K562 (cell line): Measurements from ENCODE around the gene LONRF3. TPM values are rescaled to one million over a fixed set of nuclear protein-coding genes. Genes with fewer than 3 reads are reported as not detected.

Experiments
- CEBPB ChIP-seq: fragments of 450-650 bp; IDR thresholded peaks from 2 replicates; pipeline ENCODE4 v1.6.1; 2016; ENCODE audit warnings: missing genetic modification characterization, missing compliant biosample characterization
- CEBPG ChIP-seq, 3 experiments: fragments of 200-800 bp in 1 of 3; sonication (Bioruptor generic) in 1 of 3; sonication (generic) in 1 of 3; formaldehyde crosslinking in 1 of 3; IDR thresholded peaks in 2 of 3; conservative IDR thresholded peaks in 1 of 3; 2 replicates each; pipeline versions ENCODE4 v1.6.1 to v1.8.0; 2016 to 2022; ENCODE audit warnings: missing compliant biosample characterization in 2 of 3, missing genetic modification characterization in 2 of 3, mild to moderate bottlenecking in 1 of 3, missing genetic modification reagents in 1 of 3
- EGR1 ChIP-seq: fragments of 450-650 bp; conservative IDR thresholded peaks from 2 replicates; pipeline ENCODE4 v1.6.1; 2017; ENCODE audit warnings: mild to moderate bottlenecking
- ELF1 ChIP-seq: fragments of 200-800 bp; sonication (Bioruptor generic); IDR thresholded peaks from 2 replicates; pipeline ENCODE4 v1.6.1; 2016; ENCODE audit warnings: missing genetic modification characterization, missing compliant biosample characterization
- FOXA1 ChIP-seq: fragments of 450-650 bp; IDR thresholded peaks from 2 replicates; pipeline ENCODE4 v1.6.1; 2016; ENCODE audit warnings: mild to moderate bottlenecking, borderline replicate concordance
- GABPA ChIP-seq: fragments of 200-800 bp; sonication (Bioruptor generic); conservative IDR thresholded peaks from 2 replicates; pipeline ENCODE4 v1.6.1; 2016; ENCODE audit warnings: low read depth, missing genetic modification characterization, missing compliant biosample characterization
- HDAC3 ChIP-seq: fragments of 450-650 bp; IDR thresholded peaks from 2 replicates; pipeline ENCODE4 v1.6.1; 2018; ENCODE audit warnings: borderline replicate concordance, mild to moderate bottlenecking, moderate library complexity; ENCODE audit not compliant: partially characterized antibody
- MAZ ChIP-seq, 2 experiments: fragments of 450-650 bp in 1 of 2; sonication (generic) in 1 of 2; formaldehyde crosslinking; IDR thresholded peaks in 1 of 2; conservative IDR thresholded peaks in 1 of 2; 2 replicates each; pipeline versions ENCODE4 v1.4.0 to v1.5.0; 2020; ENCODE audit warnings: mild to moderate bottlenecking in 1 of 2, missing genetic modification reagents in 1 of 2
- NCOR1 ChIP-seq: fragments of 450-650 bp; IDR thresholded peaks from 2 replicates; pipeline ENCODE4 v1.6.1; 2016; ENCODE audit warnings: mild to moderate bottlenecking, moderate library complexity
- NRF1 ChIP-seq, 2 experiments: fragments of 450-650 bp; IDR thresholded peaks in 1 of 2; conservative IDR thresholded peaks in 1 of 2; 2 replicates each; pipeline ENCODE4 v1.6.1; 2014; ENCODE audit warnings: mild to moderate bottlenecking in 2 of 2
- POLR2A ChIP-seq: fragments of 450-650 bp; conservative IDR thresholded peaks from 2 replicates; pipeline ENCODE4 v1.6.1; 2016
- RNF2 ChIP-seq: sonication (generic); IDR thresholded peaks from 2 replicates; pipeline ENCODE4 v1.6.1; 2016
- SMAD4 ChIP-seq: fragments of 250-450 bp; sonication (Bioruptor Pico); conservative IDR thresholded peaks from 2 replicates; pipeline ENCODE4 v1.8.0; 2021; ENCODE audit warnings: inconsistent platforms, mild to moderate bottlenecking, moderate library complexity
- SP1 ChIP-seq: sonication (generic); formaldehyde crosslinking; IDR thresholded peaks from 2 replicates; pipeline ENCODE4 v1.8.1; 2022; ENCODE audit warnings: mild to moderate bottlenecking, missing genetic modification reagents
- SREBF2 ChIP-seq: sonication (generic); formaldehyde crosslinking; IDR thresholded peaks from 2 replicates; pipeline ENCODE4 v1.4.0; 2020; ENCODE audit warnings: mild to moderate bottlenecking, missing genetic modification reagents
- SRF ChIP-seq, 2 experiments: fragments of 250-450, 450-650 bp in 1 of 2; sonication (Bioruptor Pico) in 1 of 2; sonication (generic) in 1 of 2; formaldehyde crosslinking; IDR thresholded peaks; 2 replicates each; pipeline versions ENCODE4 v1.5.0 to v1.5.1; 2020 to 2022; ENCODE audit warnings: mild to moderate bottlenecking in 1 of 2, missing genetic modification reagents in 1 of 2
- STAG1 ChIP-seq: sonication (generic); formaldehyde crosslinking; IDR thresholded peaks from 2 replicates; pipeline ENCODE4 v1.5.0; 2020; ENCODE audit warnings: missing genetic modification reagents, borderline replicate concordance
- STAT5B ChIP-seq: fragments of 250-450 bp; sonication (Bioruptor Pico); IDR thresholded peaks from 2 replicates; pipeline ENCODE4 v1.8.0; 2021; ENCODE audit warnings: mild to moderate bottlenecking, inconsistent platforms
- TRIM28 ChIP-seq: fragments of 450-650 bp; IDR thresholded peaks from 2 replicates; pipeline ENCODE4 v1.6.1; 2017
- VEZF1 ChIP-seq: fragments of 200-800 bp; sonication (Bioruptor generic); IDR thresholded peaks from 2 replicates; pipeline ENCODE4 v1.6.1; 2017; ENCODE audit warnings: missing genetic modification characterization, missing compliant biosample characterization
- polyA plus RNA-seq, 8 experiments: library from polyadenylated mRNA; depleted of rRNA in 4 of 8; stranded (reverse) in 5 of 8; unstranded in 3 of 8; fragments of >200 nt; fragmentation: Nextera tagmentation in 2 of 8; fragmentation: Illumina TruSeq in 1 of 8; extraction: Ambion mirVana in 2 of 8; extraction: Trizol in 1 of 8; gene quantifications; 2 replicates each; pipeline versions ENCODE4 v1.2.1 to v1.2.3, GENCODE V29; 2011 to 2014; ENCODE audit warnings: inconsistent platforms in 1 of 8, missing spikeins in 1 of 8
- total RNA-seq, 7 experiments: library from RNA; depleted of rRNA in 6 of 7; stranded (reverse); fragments of >200 nt in 6 of 7; fragmentation: Illumina TruSeq in 2 of 7; extraction: Trizol in 2 of 7; gene quantifications; 2 replicates each; pipeline versions ENCODE4 v1.2.1 to v1.2.3, GENCODE V29; 2011 to 2021; ENCODE audit warnings: low replicate concordance in 1 of 7
- TF ChIP-seq, protein P1 (sequence below), 2 experiments: fragments of 450-650 bp in 1 of 2; sonication (generic) in 1 of 2; formaldehyde crosslinking in 1 of 2; IDR thresholded peaks in 1 of 2; conservative IDR thresholded peaks in 1 of 2; 2 replicates each; pipeline versions ENCODE4 v1.6.1 to v1.8.1; 2016 to 2023; ENCODE audit warnings: mild to moderate bottlenecking in 2 of 2, moderate library complexity in 2 of 2, inconsistent platforms in 1 of 2, missing genetic modification reagents in 1 of 2
- TF ChIP-seq, protein P2 (sequence below): fragments of 450-650 bp; IDR thresholded peaks from 2 replicates; pipeline ENCODE4 v1.6.1; 2017; ENCODE audit warnings: antibody characterized with exemption, mild to moderate bottlenecking

LONRF3 gene
- total and polyA plus RNA-seq, 9 of the 15 experiments (the other 6 are each of a cell fraction or from before 2014, with no cell fraction given): 1.3 to 22.0 (median 8.7) TPM

- TF ChIP-seq VEZF1: peak; percentile 68
- TF ChIP-seq SP1 (CRISPR knock-in tag): no peak
- TF ChIP-seq FOXA1: no peak
- peak in 1 of 2 experiments; percentile 46; a peak in 2 of 4 replicates for TF ChIP-seq MAZ (CRISPR knock-in tag; conservative IDR thresholded peaks at IDR 0.05 in 1 of 2, IDR thresholded peaks at IDR 0.05 in 1 of 2)
- 0 out of 2 replicates have a peak, but pooled peaks have one; percentile 41 for TF ChIP-seq RNF2
- TF ChIP-seq EGR1: peak; percentile 73
- TF ChIP-seq STAT5B (CRISPR knock-in tag): no peak
- TF ChIP-seq NRF1 (conservative IDR thresholded peaks at IDR 0.05 in 1 of 2, IDR thresholded peaks at IDR 0.05 in 1 of 2): peak; percentile 79 to 80
- no peak for TF ChIP-seq STAG1
- TF ChIP-seq POLR2A: peak; percentile 58
- 0 out of 2 replicates have a peak, but pooled peaks have one; percentile 10 for TF ChIP-seq ELF1 (tag)
- TF ChIP-seq CEBPG (CRISPR knock-in tag; IDR thresholded peaks at IDR 0.05): peak; percentile 83
- TF ChIP-seq CEBPG (tag; conservative IDR thresholded peaks at IDR 0.05 in 1 of 2, IDR thresholded peaks at IDR 0.05 in 1 of 2): peak; percentile 80 to 86
- TF ChIP-seq GABPA (tag): peak; percentile 58
- TF ChIP-seq NCOR1: peak; percentile 61
- TF ChIP-seq CEBPB (tag): peak; percentile 95
- peak; percentile 52; the same call in 1 of the 2 replicates for TF ChIP-seq SMAD4 (CRISPR knock-in tag)
- TF ChIP-seq SRF (CRISPR knock-in tag; IDR thresholded peaks at IDR 0.05): no peak
- no peak for TF ChIP-seq SREBF2 (CRISPR knock-in tag)
- TF ChIP-seq TRIM28: no peak
- TF ChIP-seq, protein P1, sequence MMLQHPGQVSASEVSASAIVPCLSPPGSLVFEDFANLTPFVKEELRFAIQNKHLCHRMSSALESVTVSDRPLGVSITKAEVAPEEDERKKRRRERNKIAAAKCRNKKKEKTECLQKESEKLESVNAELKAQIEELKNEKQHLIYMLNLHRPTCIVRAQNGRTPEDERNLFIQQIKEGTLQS (IDR thresholded peaks at IDR 0.05): peak; percentile 64
- TF ChIP-seq, protein P1 (CRISPR knock-in tag; conservative IDR thresholded peaks at IDR 0.05): no peak
- TF ChIP-seq, protein P2, sequence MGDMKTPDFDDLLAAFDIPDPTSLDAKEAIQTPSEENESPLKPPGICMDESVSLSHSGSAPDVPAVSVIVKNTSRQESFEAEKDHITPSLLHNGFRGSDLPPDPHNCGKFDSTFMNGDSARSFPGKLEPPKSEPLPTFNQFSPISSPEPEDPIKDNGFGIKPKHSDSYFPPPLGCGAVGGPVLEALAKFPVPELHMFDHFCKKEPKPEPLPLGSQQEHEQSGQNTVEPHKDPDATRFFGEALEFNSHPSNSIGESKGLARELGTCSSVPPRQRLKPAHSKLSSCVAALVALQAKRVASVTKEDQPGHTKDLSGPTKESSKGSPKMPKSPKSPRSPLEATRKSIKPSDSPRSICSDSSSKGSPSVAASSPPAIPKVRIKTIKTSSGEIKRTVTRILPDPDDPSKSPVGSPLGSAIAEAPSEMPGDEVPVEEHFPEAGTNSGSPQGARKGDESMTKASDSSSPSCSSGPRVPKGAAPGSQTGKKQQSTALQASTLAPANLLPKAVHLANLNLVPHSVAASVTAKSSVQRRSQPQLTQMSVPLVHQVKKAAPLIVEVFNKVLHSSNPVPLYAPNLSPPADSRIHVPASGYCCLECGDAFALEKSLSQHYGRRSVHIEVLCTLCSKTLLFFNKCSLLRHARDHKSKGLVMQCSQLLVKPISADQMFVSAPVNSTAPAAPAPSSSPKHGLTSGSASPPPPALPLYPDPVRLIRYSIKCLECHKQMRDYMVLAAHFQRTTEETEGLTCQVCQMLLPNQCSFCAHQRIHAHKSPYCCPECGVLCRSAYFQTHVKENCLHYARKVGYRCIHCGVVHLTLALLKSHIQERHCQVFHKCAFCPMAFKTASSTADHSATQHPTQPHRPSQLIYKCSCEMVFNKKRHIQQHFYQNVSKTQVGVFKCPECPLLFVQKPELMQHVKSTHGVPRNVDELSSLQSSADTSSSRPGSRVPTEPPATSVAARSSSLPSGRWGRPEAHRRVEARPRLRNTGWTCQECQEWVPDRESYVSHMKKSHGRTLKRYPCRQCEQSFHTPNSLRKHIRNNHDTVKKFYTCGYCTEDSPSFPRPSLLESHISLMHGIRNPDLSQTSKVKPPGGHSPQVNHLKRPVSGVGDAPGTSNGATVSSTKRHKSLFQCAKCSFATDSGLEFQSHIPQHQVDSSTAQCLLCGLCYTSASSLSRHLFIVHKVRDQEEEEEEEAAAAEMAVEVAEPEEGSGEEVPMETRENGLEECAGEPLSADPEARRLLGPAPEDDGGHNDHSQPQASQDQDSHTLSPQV: no peak
- peak; percentile 40 for TF ChIP-seq HDAC3
Measured at GRCh38 chrX:118975831-118976598, 1.6 kb downstream of the LONRF3 start (continued).
